T-cell (primary cell): ENCODE data around the gene MCM7. TPM values are rescaled to one million over a fixed set of nuclear protein-coding genes. Genes with fewer than 3 reads are reported as not detected.

ENCODE experiments used
- ATAC-seq, 4 experiments: fragments of 200-7000 bp in 3 of 4; fragments of 150-1000 bp in 1 of 4; cut with Tn5 transposase; replicated peaks in 1 of 4; 1 replicate in 3 of 4; 2 replicates in 1 of 4; pipeline ENCODE4 v1.10.0; 2021; ENCODE audit warnings: moderate library complexity in 3 of 4, mild to moderate bottlenecking in 2 of 4, moderate number of reproducible peaks in 1 of 4
- CTCF ChIA-PET, 2 donors: fragments of 300-600 bp; sonication (Branson Sonifier 250); formaldehyde crosslinking; loops; one replicate each; lab custom pipeline; 2022; ENCODE audit warnings: antibody characterized with exemption in 2 of 2; lab: Charles Lee
- POLR2A ChIA-PET, 2 donors: fragments of 300-600 bp; sonication (Branson Sonifier 250); formaldehyde crosslinking; loops; one replicate each; lab custom pipeline; 2022; ENCODE audit warnings: antibody characterized with exemption in 2 of 2; lab: Charles Lee
- DNase-seq, 35 experiments: peaks; one replicate each; pipeline versions ENCODE4 v3.0.0 to v3.0.0-alpha.2; 2013 to 2023
- H3K27ac ChIP-seq: one replicate; pipeline ENCODE4 v1.5.1; 2013; ENCODE audit warnings: low read length
- H3K27me3 ChIP-seq, 2 experiments: replicated peaks in 1 of 2; 1 replicate in 1 of 2; 2 replicates in 1 of 2; pipeline versions ENCODE4 v1.6.1 to v1.7.0; 2013; ENCODE audit warnings: low read length in 1 of 2, mixed read lengths in 1 of 2; ENCODE audit not compliant: control insufficient read depth in 2 of 2, insufficient read depth in 2 of 2; ENCODE audit errors: extremely low read depth in 1 of 2
- H3K36me3 ChIP-seq, 2 donors: 1 replicate in 1 of 2; 2 replicates in 1 of 2; pipeline versions ENCODE4 v1.6.1 to v1.7.0; 2013; ENCODE audit warnings: low read length in 1 of 2; ENCODE audit not compliant: control insufficient read depth in 2 of 2, insufficient read depth in 1 of 2; ENCODE audit errors: extremely low read depth in 1 of 2
- H3K4me1 ChIP-seq, 2 experiments: 1 replicate in 1 of 2; 2 replicates in 1 of 2; pipeline versions ENCODE4 v1.6.1 to v1.7.0; 2013; ENCODE audit warnings: low read length in 2 of 2, mixed read lengths in 1 of 2; ENCODE audit not compliant: insufficient read depth in 2 of 2, control insufficient read depth in 1 of 2; ENCODE audit errors: extremely low read depth in 1 of 2
- H3K4me3 ChIP-seq, 2 donors: 1 replicate in 1 of 2; 2 replicates in 1 of 2; pipeline versions ENCODE4 v1.5.1 to v1.7.0; 2013; ENCODE audit warnings: mild to moderate bottlenecking in 2 of 2, low read length in 1 of 2, moderate library complexity in 1 of 2; ENCODE audit not compliant: control insufficient read depth in 1 of 2; ENCODE audit errors: extremely low read depth in 1 of 2
- H3K9me3 ChIP-seq: 2 replicates; pipeline ENCODE4 v1.7.0; 2013
- H3K27ac Mint-ChIP-seq, 2 donors: one replicate each; pipeline ENCODE4 v1.8.0; 2020 to 2021; ENCODE audit warnings: mild to moderate bottlenecking in 2 of 2, mixed read lengths in 2 of 2
- H3K27me3 Mint-ChIP-seq, 2 donors: one replicate each; pipeline ENCODE4 v1.8.0; 2021 to 2022; ENCODE audit warnings: mixed read lengths in 2 of 2
- H3K36me3 Mint-ChIP-seq: one replicate; pipeline ENCODE4 v1.8.0; 2021; ENCODE audit warnings: mixed read lengths
- H3K4me1 Mint-ChIP-seq, 3 donors: one replicate each; pipeline ENCODE4 v1.8.0; 2020 to 2022; ENCODE audit warnings: mixed read lengths in 3 of 3, mild to moderate bottlenecking in 1 of 3
- H3K4me3 Mint-ChIP-seq, 3 donors: one replicate each; pipeline ENCODE4 v1.8.0; 2020 to 2022; ENCODE audit warnings: mild to moderate bottlenecking in 3 of 3, mixed read lengths in 3 of 3, moderate library complexity in 3 of 3
- H3K9me3 Mint-ChIP-seq, 3 donors: one replicate each; pipeline ENCODE4 v1.8.0; 2020 to 2022; ENCODE audit warnings: mixed read lengths in 3 of 3
- WGBS: methylation state at CpG from one replicate; pipeline ENCODE4 v1.1.5; 2013; ENCODE audit warnings: missing lambda C conversion rate; ENCODE audit not compliant: insufficient coverage; 5-methylcytosine and 5-hydroxymethylcytosine counted together
- total RNA-seq, 35 experiments: library from RNA in 6 of 35; stranded (reverse) in 6 of 35; fragments of 120-200 nt in 1 of 35; gene quantifications; one replicate each; pipeline versions ENCODE4 v1.2.1 to v1.2.4 and lab custom pipeline; 2013 to 2026

MCM7 gene
- total RNA-seq, 5 donors from 2014 or later (not counting 1 experiment from before 2014, with no cell fraction given), result 95.2 to 181 (median 164) TPM

- POLR2A ChIA-PET, result no interaction called here
Observed at GRCh38 chr7:100111156-100111555, 10.0 kb upstream of the MCM7 start.

GRCh38 chr7:100109521-100110163 is 8.4 kb upstream of the MCM7 start:
- CTCF ChIA-PET, result no interaction called here
- Histone ChIP-seq H3K4me3 (no peak overlapping the region), H3K4me1 (no peaks in the 10 kb centered on the region), H3K27me3 (no peaks in the 10 kb centered on the region), H3K9me3 (no peaks in the 10 kb centered on the region), H3K27ac (no peak overlapping the region), H3K36me3 (peaks cover 22 to 72% of the 10 kb centered on the region in 2 donors)
- no peak overlapping the region for H3K27ac Mint-ChIP-seq
- POLR2A ChIA-PET, result no interaction called here
- no peaks in the 10 kb centered on the region for H3K9me3 Mint-ChIP-seq
- DNase-seq, result no peak
- no peak overlapping the region for H3K4me3 Mint-ChIP-seq
- H3K4me1 Mint-ChIP-seq, result no peaks in the 10 kb centered on the region
- no peak for ATAC-seq
- no peaks in the 10 kb centered on the region for H3K27me3 Mint-ChIP-seq
- H3K36me3 Mint-ChIP-seq, result peaks cover 34% of the 10 kb centered on the region
- WGBS, result 89% methylated on average over 7 of the region's 12 CpGs

More at GRCh38 chr7:100111156-100111555, 10.0 kb upstream of the MCM7 start:
- DNase-seq (no peak), ATAC-seq (no peak)
- H3K4me1 Mint-ChIP-seq, result peaks cover 0 to 3% (median 0%) of the 10 kb centered on the region in 3 donors
- no peak overlapping the region for H3K4me3 ChIP-seq
- WGBS, result 98% methylated on average over 5 of the region's 7 CpGs
- no peaks in the 10 kb centered on the region for H3K9me3 ChIP-seq
- H3K36me3 Mint-ChIP-seq, result peaks cover 34% of the 10 kb centered on the region
- no peak overlapping the region for H3K4me3 Mint-ChIP-seq
- H3K9me3 Mint-ChIP-seq, result no peaks in the 10 kb centered on the region
- H3K27me3 ChIP-seq, result no peaks in the 10 kb centered on the region
- H3K27me3 Mint-ChIP-seq, result no peaks in the 10 kb centered on the region
- CTCF ChIA-PET, result no interaction called here
- no peak overlapping the region for H3K27ac Mint-ChIP-seq
- no peak overlapping the region for H3K27ac ChIP-seq
- H3K4me1 ChIP-seq, result no peaks in the 10 kb centered on the region
- H3K36me3 ChIP-seq, result peaks cover 22 to 67% of the 10 kb centered on the region in 2 donors

- Mint-ChIP-seq H3K9me3 (no peaks in the 10 kb centered on the region), H3K27me3 (no peaks in the 10 kb centered on the region), H3K36me3 (peaks cover 39% of the 10 kb centered on the region), H3K4me1 (peaks cover 0 to 4% (median 0%) of the 10 kb centered on the region in 3 donors), H3K27ac (no peak overlapping the region), H3K4me3 (no peak overlapping the region)
- 94% methylated on average over 10 of the region's 11 CpGs for WGBS
- no peaks in the 10 kb centered on the region for H3K9me3 ChIP-seq
- ATAC-seq (no peak), DNase-seq (no peak)
- H3K27me3 ChIP-seq, result no peaks in the 10 kb centered on the region
- no peak overlapping the region for H3K4me3 ChIP-seq
- POLR2A ChIA-PET, result no interaction called here
- no peak overlapping the region for H3K27ac ChIP-seq
- no peaks in the 10 kb centered on the region for H3K4me1 ChIP-seq
- peaks cover 25 to 63% of the 10 kb centered on the region in 2 donors for H3K36me3 ChIP-seq
- CTCF ChIA-PET, result no interaction called here
Observed at GRCh38 chr7:100107890-100108289, 6.7 kb upstream of the MCM7 start.

GRCh38 chr7:100107125-100107737 is 6.0 kb upstream of the MCM7 start:
- H3K36me3 ChIP-seq, result peaks cover 25 to 57% of the 10 kb centered on the region in 2 donors

GRCh38 chr7:100106633-100107032 is 5.4 kb upstream of the MCM7 start:
- Histone ChIP-seq H3K27me3 (no peaks in the 10 kb centered on the region), H3K4me3 (no peak overlapping the region), H3K4me1 (peaks cover 0 to 11% of the 10 kb centered on the region in 2 experiments), H3K36me3 (peaks cover 24 to 51% of the 10 kb centered on the region in 2 donors), H3K9me3 (no peaks in the 10 kb centered on the region), H3K27ac (no peak overlapping the region)
- Mint-ChIP-seq H3K27ac (no peak overlapping the region), H3K4me1 (peaks cover under 1 to 10% (median 5%) of the 10 kb centered on the region in 3 donors), H3K36me3 (peaks cover 33% of the 10 kb centered on the region), H3K4me3 (no peak overlapping the region), H3K27me3 (no peaks in the 10 kb centered on the region), H3K9me3 (no peaks in the 10 kb centered on the region)
- CTCF ChIA-PET, result no interaction called here
- DNase-seq (no peak), ATAC-seq (no peak)
- WGBS, result 91% methylated on average over 17 of the region's 17 CpGs
- POLR2A ChIA-PET, result no interaction called here

More at GRCh38 chr7:100107125-100107737, 6.0 kb upstream of the MCM7 start:
- DNase-seq (no peak), ATAC-seq (no peak)
- Histone ChIP-seq H3K4me1 (peaks cover 0 to 5% of the 10 kb centered on the region in 2 experiments), H3K27me3 (no peaks in the 10 kb centered on the region), H3K9me3 (no peaks in the 10 kb centered on the region), H3K27ac (no peak overlapping the region), H3K4me3 (no peak overlapping the region)
- Mint-ChIP-seq H3K9me3 (no peaks in the 10 kb centered on the region), H3K27me3 (no peaks in the 10 kb centered on the region), H3K4me1 (peaks cover 0 to 10% (median 5%) of the 10 kb centered on the region in 3 donors), H3K36me3 (peaks cover 39% of the 10 kb centered on the region), H3K27ac (no peak overlapping the region), H3K4me3 (no peak overlapping the region)
- CTCF ChIA-PET, result no interaction called here
- WGBS, result 96% methylated on average over 11 of the region's 25 CpGs
- POLR2A ChIA-PET, result no interaction called here

GRCh38 chr7:100105534-100105933 is 4.3 kb upstream of the MCM7 start:
- peaks cover 28% of the 10 kb centered on the region for H3K36me3 Mint-ChIP-seq
- CTCF ChIA-PET, result no interaction called here
- H3K4me1 ChIP-seq, result peaks cover 0 to 17% of the 10 kb centered on the region in 2 experiments
- WGBS, result 100% methylated on average over 2 of the region's 4 CpGs
- DNase-seq, result no peak
- POLR2A ChIA-PET, result interaction anchor here in 1 of 2 donors (0.6 kb wide), 1 partner anchor 156 kb away, joined by 7 read pairs; no protein-coding TSS in a partner anchor
- no peak overlapping the region for H3K27ac Mint-ChIP-seq
- peaks cover 21 to 42% of the 10 kb centered on the region in 2 donors for H3K36me3 ChIP-seq
- no peak overlapping the region for H3K4me3 Mint-ChIP-seq
- no peaks in the 10 kb centered on the region for H3K27me3 ChIP-seq
- H3K9me3 ChIP-seq, result no peaks in the 10 kb centered on the region
- peaks cover 5 to 13% (median 7%) of the 10 kb centered on the region in 3 donors for H3K4me1 Mint-ChIP-seq
- no peaks in the 10 kb centered on the region for H3K9me3 Mint-ChIP-seq
- H3K4me3 ChIP-seq, result no peak overlapping the region
- ATAC-seq, result no peak
- no peak overlapping the region for H3K27ac ChIP-seq
- no peaks in the 10 kb centered on the region for H3K27me3 Mint-ChIP-seq
